Measurements from ENCODE around the gene LYSET. TPM values are rescaled to one million over a fixed set of nuclear protein-coding genes. Genes with fewer than 3 reads are reported as not detected.
A peak's percentile ranks its signal among the peaks of the same experiment; 100 is the strongest.

Gene LYSET
- total and polyA plus RNA-seq, 9 of the 15 experiments (the other 6 are each of a cell fraction or from before 2014, with no cell fraction given) = 7.6 to 36.6 (median 15.9) TPM

GRCh38 chr14:93207468-93208308 lies 22.6 kb downstream of the LYSET start:
- ATAC-seq (peak; percentile 86), FAIRE-seq (peak; percentile 57), DNase-seq (ENCODE audit: extremely low read depth in 1 of 4, low spot score in 3 of 4) (peak in 3 of 4 experiments; percentile 38 to 68 (median 63))
- no TSS peak for BruUV-seq (replicated peaks)
- H3K4me2 ChIP-seq (ENCODE audit: insufficient read depth, low read length) = peak overlapping the region; percentile 92
- peaks cover 7 to 12% of the 10 kb centered on the region in 2 experiments; a peak in 3 of 5 replicates for H3K4me1 ChIP-seq (replicated peaks in 1 of 2; ENCODE audit: control insufficient read depth in 2 of 2, insufficient read depth in 2 of 2, low read length in 2 of 2)
- no peaks in the 10 kb centered on the region for H3K27me3 ChIP-seq (ENCODE audit: control insufficient read depth in 2 of 2, insufficient read depth in 2 of 2, low read length in 2 of 2)
- peaks cover 63% of the 10 kb centered on the region for H3K79me2 ChIP-seq (ENCODE audit: control insufficient read depth, insufficient read depth, low read length)
- H3K9ac ChIP-seq (ENCODE audit: insufficient read depth in 1 of 2, low read depth in 2 of 2, low read length in 2 of 2) = peak overlapping the region; percentile 77 to 93
- H4K20me1 ChIP-seq (replicated peaks; ENCODE audit: control insufficient read depth, insufficient read depth, low read length) = 0 out of 2 replicates have a peak, but pooled peaks cover 3% of the 10 kb centered on the region
- CTCF ChIA-PET (ENCODE audit: low intra/inter-chr PET ratio) = interaction anchor here (0.6 to 0.9 kb wide), 3 partner anchors 70 to 138 kb away, joined by 4 to 7 read pairs (median 4); no protein-coding TSS in a partner anchor
- 1% methylated on average over 8 of the region's 23 CpGs for WGBS (ENCODE audit: insufficient coverage, low coverage, missing lambda C conversion rate)
- no peaks in the 10 kb centered on the region for H3K9me3 ChIP-seq (replicated peaks; ENCODE audit: control insufficient read depth, insufficient read depth, low read depth, low read length)
- H2AFZ ChIP-seq (ENCODE audit: low read depth, low read length) = peak overlapping the region; percentile 78
- peaks cover 4% of the 10 kb centered on the region for H3K9me1 ChIP-seq (ENCODE audit: control insufficient read depth, insufficient read depth, low read length)
- POLR2A ChIA-PET = interaction anchor here (0.5 to 1.3 kb wide), 7 partner anchors 9 to 542 kb away, joined by 3 to 4 read pairs (median 3); partner anchors contain the start of gene LYSET
- peak overlapping the region; percentile 76 for H3K27ac ChIP-seq (ENCODE audit: extremely low read depth, low read depth, low read length)
- in situ Hi-C loops (cut with MboI) (no loop called here), intact Hi-C loops (cut with micrococcal nuclease) (loop anchor here (1.0 to 5.0 kb wide), 2 partner anchors 95 to 126 kb away; partner anchors contain the start of gene BTBD7)
- peak overlapping the region; percentile 87 for H3K4me3 ChIP-seq
- H3K36me3 ChIP-seq (ENCODE audit: control insufficient read depth, insufficient read depth, low read length) = peaks cover 33% of the 10 kb centered on the region
- TF ChIP-seq MTA2 (IDR thresholded peaks at IDR 0.05; ENCODE audit: low read depth) = peak; percentile 31; the same call in 1 of the 2 replicates
- TF ChIP-seq HNRNPL (IDR thresholded peaks at IDR 0.05; ENCODE audit: low read depth, low read length) = 0 out of 2 replicates have a peak, but pooled peaks have one; percentile 7
- TF ChIP-seq NR1H2 (CRISPR knock-in tag; IDR thresholded peaks at IDR 0.05) = 0 out of 2 replicates have a peak, but pooled peaks have one; percentile 29
- no peak for TF ChIP-seq RCOR1 (IDR thresholded peaks at IDR 0.05; ENCODE audit: borderline replicate concordance in 1 of 2, low read depth in 2 of 2, low read length in 2 of 2)
- no peak for TF ChIP-seq C11orf30 (IDR thresholded peaks at IDR 0.05; ENCODE audit: low read depth)
- no peak for TF ChIP-seq ZNF444 (CRISPR knock-in tag; IDR thresholded peaks at IDR 0.05)
- peak; percentile 27; the same call in 1 of the 2 replicates for TF ChIP-seq SMC3 (conservative IDR thresholded peaks at IDR 0.05; ENCODE audit: insufficient read depth, low read depth, low read length)
- TF ChIP-seq STAT5A (IDR thresholded peaks at IDR 0.05; ENCODE audit: borderline replicate concordance, low read length) = no peak
- peak; percentile 61 for TF ChIP-seq DPF2 (IDR thresholded peaks at IDR 0.05)
- TF ChIP-seq ZBTB7A (IDR thresholded peaks at IDR 0.05; ENCODE audit: borderline replicate concordance, control insufficient read depth, low read depth, low read length) = peak; percentile 75; the same call in 1 of the 2 replicates
- no peak for TF ChIP-seq ZC3H11A (IDR thresholded peaks at IDR 0.05; ENCODE audit: low read depth, low read length)
- TF ChIP-seq TAF15 (IDR thresholded peaks at IDR 0.05; ENCODE audit: low read depth, low read length) = no peak
- TF ChIP-seq, protein P1, sequence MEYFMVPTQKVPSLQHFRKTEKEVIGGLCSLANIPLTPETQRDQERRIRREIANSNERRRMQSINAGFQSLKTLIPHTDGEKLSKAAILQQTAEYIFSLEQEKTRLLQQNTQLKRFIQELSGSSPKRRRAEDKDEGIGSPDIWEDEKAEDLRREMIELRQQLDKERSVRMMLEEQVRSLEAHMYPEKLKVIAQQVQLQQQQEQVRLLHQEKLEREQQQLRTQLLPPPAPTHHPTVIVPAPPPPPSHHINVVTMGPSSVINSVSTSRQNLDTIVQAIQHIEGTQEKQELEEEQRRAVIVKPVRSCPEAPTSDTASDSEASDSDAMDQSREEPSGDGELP (CRISPR knock-in tag; IDR thresholded peaks at IDR 0.05; ENCODE audit: borderline replicate concordance) = peak; percentile 9; the same call in 1 of the 2 replicates
- 0 out of 2 replicates have a peak, but pooled peaks have one; percentile 19 for TF ChIP-seq ZBTB1 (CRISPR knock-in tag; IDR thresholded peaks at IDR 0.05; ENCODE audit: borderline replicate concordance, low read depth)
- peak; percentile 9 for TF ChIP-seq ZFX (CRISPR knock-in tag; IDR thresholded peaks at IDR 0.05)
- TF ChIP-seq, protein P2, sequence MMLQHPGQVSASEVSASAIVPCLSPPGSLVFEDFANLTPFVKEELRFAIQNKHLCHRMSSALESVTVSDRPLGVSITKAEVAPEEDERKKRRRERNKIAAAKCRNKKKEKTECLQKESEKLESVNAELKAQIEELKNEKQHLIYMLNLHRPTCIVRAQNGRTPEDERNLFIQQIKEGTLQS (IDR thresholded peaks at IDR 0.05) = peak; percentile 47; the same call in 1 of the 2 replicates
- TF ChIP-seq, protein P2 (CRISPR knock-in tag; conservative IDR thresholded peaks at IDR 0.05) = no peak
- no peak for TF ChIP-seq NR4A1 (CRISPR knock-in tag; IDR thresholded peaks at IDR 0.05)
- TF ChIP-seq NR4A1 (tag; IDR thresholded peaks at IDR 0.05) = no peak
- TF ChIP-seq EP400 (IDR thresholded peaks at IDR 0.05) = 0 out of 2 replicates have a peak, but pooled peaks have one; percentile 21
- 0 out of 2 replicates have a peak, but pooled peaks have one; percentile 23 for TF ChIP-seq SMARCA5 (IDR thresholded peaks at IDR 0.05)

All from K562 (cell line).